ENCODE results near the gene CFAP100. TPM values are rescaled to one million over a fixed set of nuclear protein-coding genes. Genes with fewer than 3 reads are reported as not detected.

The CFAP100 gene
- total RNA-seq, 2 donors from 2014 or later: not detected

DNA sequence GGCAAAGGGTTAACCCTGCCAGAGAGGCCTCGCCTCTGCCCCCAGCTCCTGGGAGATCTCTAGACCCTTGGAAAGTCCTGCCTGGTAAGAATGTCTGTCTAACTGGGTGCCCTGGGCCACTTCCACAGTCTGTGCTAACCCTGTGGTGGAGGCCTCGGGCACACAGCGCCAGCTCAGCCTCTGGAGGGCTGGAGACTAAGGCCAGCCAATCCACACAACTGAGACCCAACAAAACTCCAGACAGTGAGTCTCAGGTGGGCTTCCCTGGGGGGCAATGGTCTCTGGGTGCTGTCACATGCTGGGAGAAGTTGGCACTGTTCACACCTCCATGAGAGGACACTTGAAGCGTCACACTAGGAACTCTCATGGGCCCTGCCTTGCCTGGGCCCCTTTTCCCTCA, 61.5 kb downstream of the CFAP100 start:
- Mint-ChIP-seq H3K27ac (no peak overlapping the region), H3K4me1 (ENCODE audit: low read depth) (peaks cover 9% of the 10 kb centered on the region)
- no peak for DNase-seq

DNA sequence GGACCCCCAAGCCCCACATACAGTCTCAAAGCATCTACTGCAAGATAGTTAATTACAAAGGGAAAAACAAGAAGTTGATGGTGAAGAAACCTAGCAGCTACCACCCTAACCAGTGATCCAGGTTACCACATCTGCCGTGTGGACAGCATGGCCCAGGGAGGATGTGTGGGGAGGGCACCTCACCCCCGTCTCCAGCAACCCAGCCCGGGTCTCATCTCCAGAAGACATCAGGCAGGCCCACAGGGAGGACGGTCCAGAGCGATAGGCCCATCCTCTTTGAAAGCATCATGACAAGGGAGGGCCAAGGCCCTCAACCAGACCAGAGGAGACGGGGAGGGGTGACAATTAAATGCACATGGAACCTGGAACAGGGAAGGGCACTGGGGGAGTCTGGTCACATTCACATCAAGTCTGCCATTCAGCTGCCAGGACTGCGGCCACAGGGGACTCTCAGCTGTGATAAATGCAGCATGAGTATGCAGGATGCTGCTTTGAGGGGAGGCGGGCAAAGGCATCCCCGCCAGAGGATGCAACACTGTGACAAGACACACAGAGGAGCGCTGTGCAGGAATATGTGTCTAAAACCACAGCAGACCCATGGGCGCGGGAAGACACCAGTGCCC, 62.2 kb downstream of the CFAP100 start:
- Mint-ChIP-seq H3K4me1 (ENCODE audit: low read depth) (peaks cover 9% of the 10 kb centered on the region), H3K9me3 (no peaks in the 10 kb centered on the region), H3K4me3 (no peak overlapping the region), H3K27ac (no peak overlapping the region), H3K36me3 (ENCODE audit: insufficient read depth in 2 of 2) (peaks cover 1 to 10% of the 10 kb centered on the region in 2 donors), H3K27me3 (ENCODE audit: low read depth) (no peaks in the 10 kb centered on the region)
- DNase-seq (no peak), ATAC-seq (replicated peaks in 1 of 2) (no peak)

More for the DNA sequence above, 61.5 kb downstream of the CFAP100 start:
- no peaks in the 10 kb centered on the region for H3K9me3 Mint-ChIP-seq
- H3K4me3 Mint-ChIP-seq: no peak overlapping the region
- H3K36me3 Mint-ChIP-seq (ENCODE audit: insufficient read depth in 2 of 2): peaks cover 1 to 15% of the 10 kb centered on the region in 2 donors
- no peaks in the 10 kb centered on the region for H3K27me3 Mint-ChIP-seq (ENCODE audit: low read depth)
- ATAC-seq (replicated peaks in 1 of 2): no peak

DNA sequence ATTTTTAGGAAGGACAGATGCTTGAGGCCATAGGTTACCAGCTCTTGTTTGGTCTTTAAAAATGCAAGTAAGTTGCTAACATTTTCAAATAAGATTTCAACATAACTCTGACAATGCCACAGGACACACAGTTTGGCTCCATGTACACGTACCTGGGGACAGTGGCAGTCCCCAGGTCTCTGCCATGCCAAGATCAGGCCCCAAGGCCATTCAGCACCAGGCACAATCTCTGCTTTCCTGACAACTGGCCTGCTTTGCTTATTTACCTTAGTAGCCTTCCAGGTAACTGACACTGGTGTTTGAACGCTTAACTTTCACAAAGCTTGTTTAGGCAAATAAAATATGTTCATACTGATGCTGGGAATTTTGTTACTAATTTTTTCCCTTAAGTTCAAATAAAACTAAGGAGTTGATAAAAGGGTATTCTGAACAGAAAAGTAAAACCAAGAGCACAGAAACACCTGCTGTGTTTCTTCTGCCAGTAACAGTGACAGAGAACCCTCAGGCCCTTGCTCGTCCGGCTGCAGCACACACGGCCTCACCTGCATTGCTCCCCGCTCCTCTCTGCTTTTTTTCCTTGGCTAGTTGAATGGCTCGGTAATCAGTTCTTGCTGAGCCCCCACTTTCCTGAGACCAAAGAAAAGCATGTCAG, 64.5 kb downstream of the CFAP100 start:
- peaks cover 1 to 10% of the 10 kb centered on the region in 2 donors for H3K36me3 Mint-ChIP-seq (ENCODE audit: insufficient read depth in 2 of 2)
- DNase-seq: no peak
- no peaks in the 10 kb centered on the region for H3K27me3 Mint-ChIP-seq (ENCODE audit: low read depth)
- H3K27ac Mint-ChIP-seq: no peak overlapping the region
- H3K4me1 Mint-ChIP-seq (ENCODE audit: low read depth): peaks cover 9% of the 10 kb centered on the region
- ATAC-seq (replicated peaks in 1 of 2): no peak
- no peaks in the 10 kb centered on the region for H3K9me3 Mint-ChIP-seq
- no peak overlapping the region for H3K4me3 Mint-ChIP-seq

DNA sequence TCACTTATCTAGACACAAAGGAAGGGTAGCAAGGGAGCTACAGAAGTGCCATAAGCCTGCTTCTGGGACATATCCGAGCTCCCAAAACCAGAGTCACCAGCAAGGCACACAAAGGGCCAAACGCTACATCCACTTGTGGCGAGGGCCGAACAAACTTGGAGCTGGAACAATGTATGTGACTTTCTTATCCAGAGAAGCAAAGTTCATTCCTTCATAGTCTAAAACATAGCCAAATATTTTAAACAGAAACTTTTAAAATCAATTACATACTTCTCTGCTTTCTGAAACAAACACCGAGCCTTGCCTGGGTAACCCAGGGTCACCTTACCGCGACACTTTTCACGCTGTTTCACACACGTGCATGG, 65.0 kb downstream of the CFAP100 start:
- H3K4me3 Mint-ChIP-seq: no peak overlapping the region

DNA sequence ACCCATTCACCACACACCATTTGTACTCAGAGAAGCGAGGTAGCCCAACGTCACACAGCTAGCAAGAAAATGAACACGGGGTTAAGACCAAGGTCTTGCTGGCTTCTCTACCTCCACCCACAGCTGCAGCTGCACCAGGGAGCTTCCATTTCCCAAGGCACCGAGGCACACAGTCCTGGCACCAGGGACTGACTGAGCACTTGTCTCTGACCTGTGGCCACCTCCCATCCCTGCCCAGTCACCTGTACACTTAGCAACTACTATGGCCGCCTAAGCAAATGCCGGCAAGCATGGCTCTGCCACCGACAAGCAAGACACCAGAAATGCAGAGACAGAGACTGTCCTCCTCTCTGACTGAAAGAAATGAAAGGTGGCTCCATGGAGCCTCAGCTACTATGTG, 65.7 kb downstream of the CFAP100 start:
- H3K36me3 Mint-ChIP-seq (ENCODE audit: insufficient read depth in 2 of 2): peaks cover 1 to 16% of the 10 kb centered on the region in 2 donors
- peaks cover 9% of the 10 kb centered on the region for H3K4me1 Mint-ChIP-seq (ENCODE audit: low read depth)
- H3K4me3 Mint-ChIP-seq: no peak overlapping the region
- ATAC-seq (replicated peaks in 1 of 2) (no peak), DNase-seq (no peak)
- no peak overlapping the region for H3K27ac Mint-ChIP-seq
- no peaks in the 10 kb centered on the region for H3K27me3 Mint-ChIP-seq (ENCODE audit: low read depth)
- no peaks in the 10 kb centered on the region for H3K9me3 Mint-ChIP-seq

More for the DNA sequence above, 65.0 kb downstream of the CFAP100 start:
- Mint-ChIP-seq H3K36me3 (ENCODE audit: insufficient read depth in 2 of 2) (peaks cover 1 to 13% of the 10 kb centered on the region in 2 donors), H3K27ac (no peak overlapping the region), H3K27me3 (ENCODE audit: low read depth) (no peaks in the 10 kb centered on the region), H3K9me3 (no peaks in the 10 kb centered on the region), H3K4me1 (ENCODE audit: low read depth) (peaks cover 9% of the 10 kb centered on the region)
- ATAC-seq (replicated peaks in 1 of 2) (no peak), DNase-seq (no peak)

DNA sequence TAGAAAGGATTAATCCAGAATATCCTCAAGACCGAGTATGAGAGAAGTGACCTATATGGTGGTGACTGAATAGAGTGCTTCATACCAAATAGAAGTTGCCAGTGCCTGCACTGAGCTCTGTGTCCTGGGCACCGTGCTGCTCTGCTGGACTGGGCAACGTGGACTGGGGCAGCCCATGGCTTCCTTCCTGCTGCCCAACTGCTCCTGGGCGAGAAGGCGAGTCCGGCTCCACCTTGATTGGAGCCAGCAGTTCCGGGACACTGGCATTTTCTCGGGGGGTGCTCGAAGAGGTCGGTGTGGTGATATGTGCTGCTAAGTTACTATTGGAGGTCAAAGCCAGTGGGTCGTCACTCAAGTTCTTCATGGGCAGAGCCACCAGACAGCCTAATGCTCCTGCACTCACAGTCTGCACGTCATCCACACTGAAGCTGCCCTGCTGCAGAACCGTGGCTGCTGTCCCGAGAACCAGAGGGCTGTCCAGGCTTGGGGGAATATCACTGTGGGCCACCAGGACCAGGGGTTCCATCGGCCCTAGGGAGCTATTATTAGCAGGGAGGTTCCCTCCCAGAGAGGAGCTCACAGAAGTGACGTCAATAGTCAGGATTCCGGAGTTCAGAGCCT, 66.9 kb downstream of the CFAP100 start:
- Mint-ChIP-seq H3K27me3 (ENCODE audit: low read depth) (no peaks in the 10 kb centered on the region), H3K9me3 (no peaks in the 10 kb centered on the region), H3K36me3 (ENCODE audit: insufficient read depth in 2 of 2) (peaks cover 1 to 21% of the 10 kb centered on the region in 2 donors), H3K4me1 (ENCODE audit: low read depth) (peaks cover 9% of the 10 kb centered on the region), H3K27ac (no peak overlapping the region), H3K4me3 (no peak overlapping the region)
- DNase-seq (no peak), ATAC-seq (replicated peaks in 1 of 2) (no peak)

DNA sequence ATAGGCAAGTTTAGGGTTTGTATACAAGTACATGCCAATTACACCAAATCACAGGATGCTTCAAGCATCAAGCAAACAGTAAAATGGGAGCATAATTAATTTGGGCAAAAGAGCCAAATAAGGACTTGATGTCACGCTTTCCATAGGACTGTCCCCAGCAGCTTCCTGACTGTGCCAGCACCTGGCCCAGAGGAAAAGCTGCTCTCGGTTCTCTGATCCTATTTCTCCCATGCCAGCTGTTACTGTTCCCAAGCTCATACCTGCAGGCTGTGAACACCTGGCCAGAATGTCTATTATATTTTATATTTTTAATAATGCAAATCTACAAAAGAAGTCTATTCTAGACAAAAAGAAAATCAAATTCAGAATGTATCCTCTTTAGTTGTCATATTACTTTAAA, 68.8 kb downstream of the CFAP100 start:
- Mint-ChIP-seq H3K36me3 (ENCODE audit: insufficient read depth in 2 of 2) (peaks cover 4 to 25% of the 10 kb centered on the region in 2 donors), H3K27ac (no peak overlapping the region), H3K27me3 (ENCODE audit: low read depth) (no peaks in the 10 kb centered on the region), H3K4me3 (no peak overlapping the region), H3K4me1 (ENCODE audit: low read depth) (peaks cover 4% of the 10 kb centered on the region), H3K9me3 (no peaks in the 10 kb centered on the region)
- DNase-seq: no peak
- no peak for ATAC-seq (replicated peaks in 1 of 2)

DNA sequence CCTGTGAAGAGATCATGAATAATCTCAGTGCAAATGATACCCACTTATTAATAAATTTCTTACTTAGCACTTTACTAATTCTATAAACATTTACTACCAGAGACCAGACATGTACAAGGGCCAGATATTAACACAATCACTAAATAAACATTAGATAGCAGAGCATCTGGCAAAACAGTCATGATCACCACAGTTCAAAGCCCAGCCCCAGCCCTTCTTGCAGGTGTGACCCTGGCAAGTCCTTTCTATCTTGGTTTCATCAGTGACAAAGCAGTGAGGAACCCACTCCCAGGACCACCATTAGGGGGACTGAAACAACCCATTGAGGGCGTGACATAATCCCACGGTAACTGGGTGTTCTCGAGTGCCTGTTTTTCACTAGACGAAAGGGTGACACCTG, 69.4 kb downstream of the CFAP100 start:
- Mint-ChIP-seq H3K27ac (no peak overlapping the region), H3K27me3 (ENCODE audit: low read depth) (no peaks in the 10 kb centered on the region), H3K9me3 (no peaks in the 10 kb centered on the region), H3K4me1 (ENCODE audit: low read depth) (peaks cover 8% of the 10 kb centered on the region), H3K4me3 (no peak overlapping the region), H3K36me3 (ENCODE audit: insufficient read depth in 2 of 2) (peaks cover 4 to 28% of the 10 kb centered on the region in 2 donors)
- ATAC-seq (replicated peaks in 1 of 2): no peak
- no peak for DNase-seq

DNA sequence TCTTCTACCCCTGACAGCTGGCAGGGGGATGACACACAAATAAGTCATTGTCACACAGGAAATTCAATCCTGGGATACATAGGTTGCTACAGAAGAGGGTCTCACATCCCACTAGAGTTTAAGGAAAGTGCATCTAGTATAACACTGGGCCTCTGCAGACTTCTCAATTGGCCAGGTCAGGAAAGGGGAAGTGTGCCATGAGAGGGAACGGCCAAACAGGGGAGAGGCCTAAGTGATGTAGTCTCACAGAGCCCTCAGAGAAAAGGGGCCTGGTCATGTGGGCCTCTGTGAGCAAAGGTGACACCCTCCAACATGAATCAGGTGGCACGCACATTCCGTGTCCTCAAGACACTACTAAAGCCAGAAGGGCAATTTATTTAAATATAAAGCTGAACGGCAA, 69.8 kb downstream of the CFAP100 start:
- peaks cover 6 to 32% of the 10 kb centered on the region in 2 donors for H3K36me3 Mint-ChIP-seq (ENCODE audit: insufficient read depth in 2 of 2)
- DNase-seq (no peak), ATAC-seq (replicated peaks in 1 of 2) (no peak)
- H3K27me3 Mint-ChIP-seq (ENCODE audit: low read depth): no peaks in the 10 kb centered on the region
- H3K4me1 Mint-ChIP-seq (ENCODE audit: low read depth): peaks cover 12% of the 10 kb centered on the region
- H3K9me3 Mint-ChIP-seq: no peaks in the 10 kb centered on the region
- no peak overlapping the region for H3K27ac Mint-ChIP-seq
- no peak overlapping the region for H3K4me3 Mint-ChIP-seq

DNA sequence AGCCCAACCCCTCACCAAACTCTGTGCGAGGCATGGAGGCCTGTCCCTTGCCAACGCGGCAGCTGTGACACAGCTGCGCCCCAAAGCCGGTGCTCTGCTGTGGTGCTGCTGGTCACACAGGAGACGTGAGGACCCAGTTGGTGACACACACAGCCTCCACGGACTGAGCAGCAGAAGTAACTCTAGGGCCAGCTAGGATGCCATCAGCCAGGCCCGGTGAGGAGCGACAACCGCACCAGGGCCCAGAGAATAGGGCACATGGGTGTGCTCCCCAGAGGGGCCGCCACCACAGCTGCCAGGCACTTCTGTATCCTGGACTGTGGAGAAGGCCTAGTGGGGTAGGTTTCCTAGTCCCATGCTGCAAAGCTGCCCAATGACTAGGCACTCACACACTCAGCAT, 70.3 kb downstream of the CFAP100 start:
- peaks cover 6 to 35% of the 10 kb centered on the region in 2 donors for H3K36me3 Mint-ChIP-seq (ENCODE audit: insufficient read depth in 2 of 2)
- H3K27me3 Mint-ChIP-seq (ENCODE audit: low read depth): no peaks in the 10 kb centered on the region
- ATAC-seq (replicated peaks in 1 of 2) (no peak), DNase-seq (no peak)
- no peaks in the 10 kb centered on the region for H3K9me3 Mint-ChIP-seq
- H3K27ac Mint-ChIP-seq: no peak overlapping the region
- H3K4me1 Mint-ChIP-seq (ENCODE audit: low read depth): peaks cover 16% of the 10 kb centered on the region
- no peak overlapping the region for H3K4me3 Mint-ChIP-seq

DNA sequence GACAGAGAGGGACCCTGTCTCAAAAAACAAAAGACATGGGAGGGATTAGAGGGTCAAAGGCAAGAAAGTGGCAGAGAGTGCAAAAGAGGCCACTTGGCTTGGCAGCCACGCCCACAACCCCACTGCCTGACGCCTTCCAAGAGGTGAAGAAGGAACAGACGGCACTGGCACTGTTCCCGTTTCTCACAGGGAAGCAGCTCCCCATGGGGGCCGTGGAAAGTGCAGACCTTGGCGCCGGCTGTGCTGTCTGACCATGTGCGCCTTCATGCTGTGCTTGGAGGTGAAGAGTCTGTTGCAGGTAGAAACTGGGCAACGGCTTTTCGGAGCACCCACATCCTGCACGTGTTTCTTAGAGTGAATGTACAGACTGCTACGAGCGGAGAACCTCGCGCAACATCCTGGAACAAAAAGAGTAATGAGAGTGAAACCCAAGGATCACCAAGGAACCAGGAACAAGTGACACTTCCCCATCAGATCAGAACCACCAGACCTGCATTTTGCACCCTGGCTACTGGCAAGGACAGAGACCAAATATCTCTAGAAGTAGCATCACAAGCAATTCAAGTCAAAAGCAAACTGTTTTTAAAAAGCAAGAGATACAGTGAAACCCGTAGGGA, 71.3 kb downstream of the CFAP100 start:
- Mint-ChIP-seq H3K4me1 (ENCODE audit: low read depth) (peaks cover 16% of the 10 kb centered on the region), H3K36me3 (ENCODE audit: insufficient read depth in 2 of 2) (peaks cover 5 to 39% of the 10 kb centered on the region in 2 donors), H3K27me3 (ENCODE audit: low read depth) (no peaks in the 10 kb centered on the region), H3K4me3 (no peak overlapping the region), H3K27ac (no peak overlapping the region), H3K9me3 (no peaks in the 10 kb centered on the region)
- DNase-seq (no peak), ATAC-seq (replicated peaks in 1 of 2) (no peak)

DNA sequence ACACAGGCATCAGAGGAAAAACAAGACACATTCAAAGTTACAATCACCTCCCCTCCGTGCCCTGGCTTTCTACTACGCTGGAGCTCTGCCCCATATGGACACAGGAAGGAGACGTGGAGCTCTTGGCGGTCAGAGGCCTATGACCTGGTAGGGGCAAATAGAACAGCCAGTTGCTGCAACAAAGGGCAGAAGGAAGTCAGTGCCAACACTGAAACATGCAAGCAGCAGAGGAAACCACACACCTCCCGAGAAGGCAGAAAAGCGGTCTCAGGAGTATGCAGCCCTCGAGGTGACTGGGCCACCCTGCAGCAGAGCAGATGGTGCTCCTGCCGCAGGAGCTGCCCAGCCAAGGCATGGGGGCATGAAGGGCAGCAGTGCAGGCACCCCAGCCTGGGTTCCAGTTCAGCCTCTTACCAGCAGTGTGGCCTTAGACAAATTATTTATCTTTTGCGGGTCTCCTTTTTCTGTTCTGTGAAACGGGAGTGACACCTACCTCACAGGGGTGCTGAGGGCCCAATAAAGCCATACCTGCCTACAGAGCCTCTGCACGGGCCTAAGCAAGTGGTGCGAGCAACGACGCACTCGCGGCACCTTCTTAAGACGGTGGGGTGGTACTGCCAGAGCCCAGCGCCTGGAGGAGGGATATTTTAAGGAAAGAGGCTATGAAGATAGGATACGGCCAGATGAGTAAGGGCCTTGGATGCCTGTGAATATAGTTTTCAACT, 72.3 kb downstream of the CFAP100 start:
- H3K27me3 Mint-ChIP-seq (ENCODE audit: low read depth): no peaks in the 10 kb centered on the region
- DNase-seq: no peak
- peaks cover 19% of the 10 kb centered on the region for H3K4me1 Mint-ChIP-seq (ENCODE audit: low read depth)
- no peak overlapping the region for H3K4me3 Mint-ChIP-seq
- H3K36me3 Mint-ChIP-seq (ENCODE audit: insufficient read depth in 2 of 2): peaks cover 5 to 40% of the 10 kb centered on the region in 2 donors
- no peak for ATAC-seq (replicated peaks in 1 of 2)
- H3K27ac Mint-ChIP-seq: peak overlapping the region; percentile 9
- no peaks in the 10 kb centered on the region for H3K9me3 Mint-ChIP-seq

DNA sequence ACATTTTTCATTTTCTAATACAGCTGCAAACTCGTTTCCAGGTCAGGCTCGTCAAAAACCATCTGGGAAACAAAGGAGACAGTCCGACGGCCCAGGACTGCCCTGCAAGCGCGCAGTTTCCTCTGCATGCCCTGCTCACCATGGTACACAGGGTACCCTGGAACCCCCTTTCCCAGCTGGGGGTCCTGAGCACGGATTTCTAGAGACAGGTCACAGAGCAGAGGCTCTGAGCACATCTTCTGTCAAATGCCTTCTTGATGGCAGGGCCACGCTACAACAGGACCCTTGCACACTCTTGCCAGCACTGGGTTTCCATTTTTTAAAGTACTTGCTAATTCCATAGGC, 72.9 kb downstream of the CFAP100 start:
- H3K36me3 Mint-ChIP-seq (ENCODE audit: insufficient read depth in 2 of 2): peaks cover 5 to 42% of the 10 kb centered on the region in 2 donors
- no peak for DNase-seq
- no peak overlapping the region for H3K4me3 Mint-ChIP-seq
- no peaks in the 10 kb centered on the region for H3K27me3 Mint-ChIP-seq (ENCODE audit: low read depth)
- no peaks in the 10 kb centered on the region for H3K9me3 Mint-ChIP-seq
- H3K4me1 Mint-ChIP-seq (ENCODE audit: low read depth): peaks cover 24% of the 10 kb centered on the region
- ATAC-seq (replicated peaks in 1 of 2): no peak
- no peak overlapping the region for H3K27ac Mint-ChIP-seq

All from activated T-cell treated with anti-CD3 and anti-CD28 coated beads, Interleukin-2, amount 50 U/mL, for 72 hours (primary cell).